Activated gamma-delta T cell (primary cell): ENCODE data around the gene MMP20.

Source experiments
- DNase-seq: peaks from one replicate; lab custom pipeline; 2025; lab: John Stamatoyannopoulos, UW

MMP20 gene

DNA sequence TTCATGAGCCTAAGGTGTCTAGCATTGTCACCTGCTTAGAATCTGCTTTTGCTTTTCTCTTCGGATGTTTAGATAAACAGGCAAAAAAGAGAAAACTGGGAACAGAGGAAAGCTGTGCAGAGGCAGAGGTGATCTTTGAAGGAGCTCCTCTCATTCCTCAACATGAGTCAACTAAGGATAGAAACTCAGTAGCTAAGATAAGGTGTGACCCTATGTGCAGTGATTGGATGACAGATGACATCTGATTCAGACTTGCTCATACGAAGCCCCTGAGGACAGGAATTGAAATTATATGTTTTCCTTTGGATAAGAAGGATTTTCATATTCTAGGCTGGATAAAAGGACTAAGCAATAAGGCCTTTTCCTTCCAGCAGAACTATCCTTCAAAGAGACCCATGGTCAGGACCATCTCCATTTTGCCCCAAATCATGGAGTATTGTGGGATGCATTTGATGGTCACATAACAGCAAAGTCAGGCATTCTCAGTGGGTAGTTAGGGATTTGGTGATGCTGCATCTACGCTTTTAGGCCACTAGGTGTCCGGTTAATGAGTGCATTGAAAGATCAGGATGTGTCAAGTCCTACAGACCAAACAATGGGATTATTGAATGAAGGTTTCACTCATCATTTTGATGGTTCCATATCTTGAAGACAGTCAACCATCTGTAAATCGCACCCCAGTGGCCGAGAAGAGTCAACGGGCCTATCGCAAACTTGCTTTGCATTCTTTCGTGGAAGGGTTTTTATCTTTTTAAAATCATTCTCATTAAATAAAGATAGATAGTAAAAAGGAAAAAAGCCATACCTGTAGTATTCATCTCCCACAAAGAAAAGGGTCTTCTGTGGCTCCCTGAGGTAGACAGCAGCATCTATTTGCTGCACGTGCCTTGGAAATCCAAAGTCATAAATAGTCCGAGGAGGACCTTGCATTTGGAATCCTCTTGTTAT is 32.2 kb downstream of the MMP20 start:
- no peak for DNase-seq

- no peak for DNase-seq
Measured at GRCh38 chr11:102592131-102592530, 33.0 kb downstream of the MMP20 start.

DNA sequence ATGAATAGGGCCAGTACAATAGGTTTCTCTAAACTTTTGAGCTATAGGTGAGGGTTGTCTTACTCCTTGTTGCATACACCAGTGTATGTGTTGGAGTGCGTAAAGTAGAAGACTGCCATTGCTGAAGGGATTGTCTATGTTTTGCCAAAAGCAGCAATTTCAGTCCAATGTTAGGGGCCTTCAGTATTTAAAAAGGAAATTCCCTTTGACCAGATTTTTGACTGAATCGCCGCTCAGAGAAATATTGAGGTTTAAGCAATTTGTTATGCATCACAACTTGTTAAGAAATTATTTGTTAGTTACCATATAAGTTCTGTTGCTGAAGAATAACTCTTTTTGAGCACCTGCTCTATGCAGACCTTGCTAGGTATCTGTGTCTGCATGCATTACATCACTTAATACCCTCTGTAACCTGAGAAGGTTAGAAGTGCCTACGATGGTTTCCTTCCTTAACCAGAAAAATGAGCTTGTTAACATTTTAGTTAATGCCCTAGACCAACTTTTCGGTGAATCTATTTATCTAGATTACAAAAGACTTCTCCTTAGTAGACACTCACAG is 33.9 kb downstream of the MMP20 start:
- DNase-seq = no peak

GRCh38 chr11:102590276-102591049 is 34.7 kb downstream of the MMP20 start:
- DNase-seq = no peak

DNA sequence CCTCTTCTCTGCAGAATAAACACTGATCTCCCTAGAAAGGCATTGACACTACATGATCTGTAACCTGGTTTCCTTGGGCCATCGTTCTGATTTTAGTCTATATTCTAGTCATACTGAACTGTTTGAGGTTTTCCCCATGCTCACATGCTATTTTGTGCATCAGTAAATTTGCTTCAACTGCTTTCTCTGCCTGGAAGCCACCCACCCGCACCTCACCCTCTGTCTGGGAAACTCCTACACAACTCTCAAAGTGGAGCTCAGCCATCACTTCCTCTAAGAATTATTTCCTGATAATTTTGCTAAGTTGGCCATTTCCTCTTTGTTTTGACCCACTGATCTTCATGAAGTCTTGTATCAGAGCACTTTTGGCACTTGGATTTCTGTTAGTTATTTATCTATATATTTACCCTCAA is 36.1 kb downstream of the MMP20 start:
- DNase-seq = no peak

- no peak for DNase-seq
Measured at GRCh38 chr11:102587722-102588121, 37.4 kb downstream of the MMP20 start.

DNA sequence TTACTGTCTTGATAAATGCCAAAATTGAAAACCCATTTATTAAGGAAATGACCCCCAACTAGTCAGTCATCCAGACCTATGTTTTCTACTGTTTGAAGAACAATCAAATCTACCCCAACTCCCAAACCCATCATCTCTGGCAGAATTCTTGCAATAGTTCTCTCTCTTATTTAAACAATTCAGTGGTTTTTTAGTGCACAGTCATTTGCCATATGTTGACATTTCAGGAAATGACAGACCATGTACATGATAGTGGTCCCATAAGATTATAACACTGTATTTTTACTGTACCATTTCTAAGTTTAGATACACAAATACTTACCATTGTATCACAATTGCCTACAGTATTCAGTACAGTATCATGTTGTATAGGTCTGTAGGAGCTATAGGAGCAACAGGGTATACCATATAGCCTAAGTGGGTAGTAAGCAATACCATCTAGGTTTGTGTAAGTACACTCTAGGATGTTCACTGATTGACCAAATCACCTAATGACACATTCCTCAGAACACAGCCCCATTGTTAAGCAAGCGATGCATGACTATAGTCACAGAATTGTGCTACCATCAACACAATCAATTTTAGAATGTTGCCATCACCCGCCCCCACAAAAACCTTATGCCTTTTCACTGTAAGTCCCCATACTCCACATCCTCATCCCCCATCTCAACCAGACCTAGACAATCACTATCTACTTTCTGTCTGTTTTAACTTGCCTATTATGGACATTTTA is 41.8 kb downstream of the MMP20 start:
- DNase-seq = no peak

DNA sequence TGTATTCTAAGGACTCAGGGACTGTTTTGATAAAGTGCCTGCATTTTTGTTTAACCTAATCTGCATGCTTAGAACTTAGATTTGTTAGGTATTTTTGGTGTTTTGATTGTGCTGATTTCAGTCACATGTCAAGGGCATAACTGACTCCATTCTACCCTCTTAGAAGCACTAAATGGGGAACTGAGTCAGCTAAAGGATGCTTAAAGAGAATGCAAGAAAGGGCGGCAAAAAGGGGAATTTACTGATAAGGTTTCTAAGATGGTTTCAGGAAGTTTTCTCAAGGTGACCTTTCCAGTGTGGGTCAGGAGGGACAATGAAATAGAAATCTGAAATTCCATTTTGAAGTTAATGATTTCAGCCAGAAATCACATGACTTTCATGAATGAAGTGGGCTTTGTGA is 43.0 kb downstream of the MMP20 start:
- DNase-seq = no peak

DNA sequence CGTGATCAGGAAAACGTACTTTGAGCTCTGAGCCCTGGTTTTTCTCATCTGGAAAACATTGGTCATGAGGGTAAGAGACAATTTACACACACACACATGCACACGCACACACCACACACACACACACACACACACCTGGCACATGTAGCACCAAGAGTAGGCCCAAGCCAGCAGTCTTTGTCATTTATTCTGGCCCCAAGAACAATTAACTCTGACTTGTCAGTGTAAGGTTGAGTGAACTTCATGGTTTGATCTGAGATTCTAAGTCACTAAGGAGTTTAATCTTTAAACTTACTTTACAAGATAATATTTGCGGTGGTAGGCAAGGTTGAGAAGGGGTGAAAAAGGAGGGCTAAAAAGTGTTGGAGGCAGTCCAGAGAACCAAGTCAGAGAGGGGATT is 44.1 kb downstream of the MMP20 start:
- DNase-seq = no peak

DNA sequence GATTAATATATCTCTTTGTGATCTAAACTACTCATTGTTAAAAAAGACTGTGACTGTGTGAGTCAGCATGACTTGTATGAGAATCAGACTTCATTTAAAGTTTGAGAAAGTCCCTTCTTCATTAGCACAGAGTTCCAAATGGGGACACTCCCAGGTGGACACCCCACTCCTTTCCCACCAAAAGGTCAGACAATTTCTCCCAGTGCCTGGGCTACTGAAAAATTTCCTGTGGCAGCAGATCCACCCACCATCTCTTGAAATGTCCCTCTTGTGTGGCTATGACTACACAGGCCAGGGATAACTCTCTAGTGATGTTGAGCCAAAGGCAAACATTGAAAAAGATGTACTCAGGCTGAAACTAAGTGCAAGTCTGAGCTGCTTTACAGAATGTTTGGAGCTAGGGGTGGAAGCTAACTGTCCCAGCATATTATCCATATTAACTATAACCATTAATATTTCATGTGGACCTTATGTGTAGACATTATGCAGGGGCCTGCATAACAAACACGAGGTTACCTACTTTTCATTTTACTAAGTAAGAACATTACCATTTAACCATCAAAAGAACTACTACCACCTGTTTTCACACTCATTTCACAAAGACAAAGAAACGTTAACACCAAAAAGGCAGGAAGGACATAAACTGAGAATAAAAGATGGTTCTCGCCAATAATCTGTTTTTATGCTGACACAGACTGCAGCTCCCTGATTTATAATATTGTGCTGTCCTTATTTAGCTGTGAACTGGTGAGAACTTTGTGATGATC is 44.8 kb downstream of the MMP20 start:
- no peak for DNase-seq

- no peak for DNase-seq
Measured at GRCh38 chr11:102577723-102578122, 47.4 kb downstream of the MMP20 start.

- DNase-seq = no peak
Measured at GRCh38 chr11:102577182-102577581, 48.0 kb downstream of the MMP20 start.

DNA sequence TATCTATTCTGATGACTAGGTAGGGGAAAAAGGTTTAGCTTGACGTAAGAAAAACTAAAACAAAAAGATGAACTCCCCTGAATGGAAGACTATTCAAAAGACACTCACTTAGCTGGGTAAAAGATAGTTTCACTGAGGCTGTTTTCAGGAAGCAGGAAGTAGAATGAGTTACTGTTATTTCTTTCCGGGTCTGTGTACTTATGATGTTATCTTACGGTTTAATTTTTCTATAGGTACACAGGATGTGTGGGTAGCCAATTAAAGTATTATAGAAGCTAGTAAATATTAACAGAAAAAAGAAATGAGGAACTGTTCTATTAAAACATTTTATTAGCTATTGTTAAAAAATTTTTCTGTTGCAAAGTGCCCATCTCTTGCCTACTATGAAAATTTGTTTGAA is 48.8 kb downstream of the MMP20 start:
- DNase-seq = no peak

DNA sequence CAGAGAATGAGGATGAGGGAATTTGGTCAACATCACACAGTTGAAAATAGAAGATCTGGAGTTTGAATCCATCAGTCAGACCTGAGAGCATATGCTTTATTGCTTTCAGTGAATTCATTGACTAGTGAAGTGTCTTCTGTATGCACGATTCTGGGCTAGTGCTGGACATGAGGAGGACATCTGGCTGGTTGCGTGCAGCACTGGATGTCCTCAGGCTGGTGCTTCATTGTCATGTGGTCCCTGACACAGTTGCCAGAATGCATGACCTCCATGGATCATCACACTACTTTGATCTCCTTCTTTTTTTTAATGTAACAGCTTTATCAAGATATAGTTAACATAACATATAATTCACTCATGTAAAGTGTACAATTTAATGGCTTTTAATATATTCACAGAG is 50.1 kb downstream of the MMP20 start:
- DNase-seq = no peak

DNA sequence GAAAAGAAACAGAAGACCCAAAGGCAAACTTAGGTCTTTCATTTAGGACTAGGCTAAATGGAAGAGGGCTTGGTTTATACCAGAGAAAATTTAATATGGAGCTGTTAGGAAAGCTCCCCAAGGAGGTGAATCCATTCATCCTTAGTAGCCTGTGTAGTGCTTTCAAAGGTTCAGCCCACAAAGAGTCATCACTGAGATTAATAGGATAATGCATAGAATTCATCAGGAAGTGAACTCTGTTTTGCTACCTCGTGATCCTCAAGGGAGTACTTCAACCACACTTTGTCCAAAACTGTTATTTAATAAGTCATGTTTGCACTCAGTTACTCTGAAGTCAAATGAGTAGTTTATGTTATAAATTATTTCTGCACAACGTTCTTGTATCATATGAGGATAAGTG is 51.3 kb downstream of the MMP20 start:
- DNase-seq = no peak

GRCh38 chr11:102572554-102573220 is 52.4 kb downstream of the MMP20 start:
- DNase-seq = no peak

GRCh38 chr11:102568851-102569250 is 56.3 kb downstream of the MMP20 start:
- no peak for DNase-seq

GRCh38 chr11:102566112-102566511 is 59.0 kb downstream of the MMP20 start:
- DNase-seq = no peak

- no peak for DNase-seq
Measured at GRCh38 chr11:102564110-102564509, 61.0 kb downstream of the MMP20 start.

DNA sequence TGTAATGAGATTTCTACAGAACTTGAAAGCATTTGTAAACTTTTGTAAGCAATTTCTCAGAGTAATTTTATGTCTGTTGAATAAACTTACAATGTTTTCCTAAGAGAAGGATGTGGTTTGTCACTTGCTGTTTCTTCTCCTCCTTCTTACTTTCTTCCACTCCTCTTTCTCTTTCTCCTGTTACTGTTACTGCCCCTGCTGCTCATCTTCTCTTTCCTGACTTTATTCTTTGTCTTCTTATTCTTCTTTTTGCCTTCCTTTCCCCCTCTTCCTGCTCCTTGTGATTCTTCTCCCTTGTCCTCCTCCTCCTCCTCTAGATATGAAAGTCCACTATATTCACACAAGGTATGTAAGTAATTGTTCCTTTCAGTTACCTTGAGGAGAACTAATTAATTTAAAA is 63.5 kb downstream of the MMP20 start:
- no peak for DNase-seq

- no peak for DNase-seq
Measured at GRCh38 chr11:102560555-102561011, 64.5 kb downstream of the MMP20 start.
